Prostate gland (tissue), 2 donors: Measurements from ENCODE around the gene EXD2. TPM values are rescaled to one million over a fixed set of nuclear protein-coding genes. Genes with fewer than 3 reads are reported as not detected.

Source experiments
- DNase-seq: peaks from one replicate; pipeline ENCODE4 v3.0.0-alpha.2; 2019; ENCODE audit warnings: low spot score
- H3K27ac ChIP-seq, 2 donors: fragments of 200-600 bp; sonication (generic); 2 replicates each; pipeline ENCODE4 v1.5.1; 2017 to 2019
- H3K27me3 ChIP-seq: fragments of 200-600 bp; sonication (generic); replicated peaks from 2 replicates; pipeline ENCODE4 v1.5.1; 2019; ENCODE audit not compliant: insufficient read depth
- H3K36me3 ChIP-seq, 2 donors: fragments of 200-600 bp; sonication (generic); 1 replicate in 1 of 2; 2 replicates in 1 of 2; pipeline versions ENCODE4 v1.5.1 to v1.8.1; 2017 to 2019
- H3K4me1 ChIP-seq: fragments of 200-600 bp; sonication (generic); replicated peaks from 2 replicates; pipeline ENCODE4 v1.5.1; 2019
- H3K4me3 ChIP-seq, 2 donors: fragments of 200-600 bp; sonication (generic); 2 replicates each; pipeline ENCODE4 v1.5.1; 2017 to 2019
- H3K9me3 ChIP-seq: fragments of 200-600 bp; sonication (generic); 2 replicates; pipeline ENCODE4 v1.5.1; 2017
- CTCF ChIP-seq, 4 experiments: fragments of 200-600 bp in 2 of 4; fragments of 450-650 bp in 2 of 4; sonication (generic) in 2 of 4; IDR thresholded peaks; 1 replicate in 3 of 4; 2 replicates in 1 of 4; pipeline ENCODE4 v1.5.1; 2016 to 2019; ENCODE audit warnings: antibody characterized with exemption in 4 of 4, mild to moderate bottlenecking in 2 of 4, moderate library complexity in 2 of 4
- POLR2A ChIP-seq: fragments of 450-650 bp; IDR thresholded peaks from one replicate; pipeline ENCODE4 v1.6.1; 2016; ENCODE audit warnings: antibody characterized with exemption, mild to moderate bottlenecking
- POLR2AphosphoS5 ChIP-seq: sonication (generic); formaldehyde crosslinking; IDR thresholded peaks from one replicate; pipeline ENCODE4 v1.6.1; 2017; ENCODE audit warnings: antibody characterized with exemption
- WGBS: methylation state at CpG from one replicate; pipeline ENCODE4 v1.1.5; 2018; 5-methylcytosine and 5-hydroxymethylcytosine counted together
- intact Hi-C: fragments of 100-400 bp; cut with DNase I; formaldehyde crosslinking; loops from one replicate; pipeline ENCODE4 v1.14.2; 2022
- total RNA-seq, 2 donors: library from RNA; depleted of rRNA; stranded (reverse); fragments of >200 nt; gene quantifications; one replicate each; pipeline ENCODE4 v1.1.0, GENCODE V29; 2016

EXD2 gene
- total RNA-seq, 2 donors from 2014 or later: 22.7 to 25.3 TPM

- Histone ChIP-seq H3K4me1 (peaks cover 11% of the 10 kb centered on the region), H3K27me3 (no peaks in the 10 kb centered on the region), H3K4me3 (peak overlapping the region; percentile 89 to 90), H3K36me3 (no peaks in the 10 kb centered on the region), H3K9me3 (no peaks in the 10 kb centered on the region), H3K27ac (peak overlapping the region; percentile 96 to 97)
- DNase-seq: peak; percentile 75
- WGBS: under 1% methylated on average over 45 of the region's 57 CpGs
- intact Hi-C loops: no loop called here
- peak; percentile 47 for TF ChIP-seq POLR2AphosphoS5
- peak; percentile 32 for TF ChIP-seq POLR2A
- peak; percentile 35 to 60 (median 43) for TF ChIP-seq CTCF (IDR thresholded peaks at IDR 0.05)
Observed at GRCh38 chr14:69151458-69152180, 39.7 kb upstream of the EXD2 start.

GRCh38 chr14:69152181-69152901, 39.0 kb upstream of the EXD2 start:
- TF ChIP-seq POLR2AphosphoS5: no peak
- no peak for TF ChIP-seq CTCF (IDR thresholded peaks at IDR 0.05)
- TF ChIP-seq POLR2A: no peak
- Histone ChIP-seq H3K9me3 (no peaks in the 10 kb centered on the region), H3K4me3 (peak overlapping the region; percentile 89 to 90), H3K27ac (peak overlapping the region; percentile 96 to 97), H3K27me3 (no peaks in the 10 kb centered on the region), H3K36me3 (no peaks in the 10 kb centered on the region), H3K4me1 (peaks cover 9% of the 10 kb centered on the region)
- DNase-seq: peak; percentile 46
- intact Hi-C loops: no loop called here
- 2% methylated on average over 38 of the region's 38 CpGs for WGBS

- under 1% methylated on average over 26 of the region's 26 CpGs for WGBS
- H3K9me3 ChIP-seq: no peaks in the 10 kb centered on the region
- TF ChIP-seq POLR2A (no peak), POLR2AphosphoS5 (no peak), CTCF (IDR thresholded peaks at IDR 0.05) (no peak)
- peak; percentile 97 for DNase-seq
- no peaks in the 10 kb centered on the region for H3K36me3 ChIP-seq
- no peaks in the 10 kb centered on the region for H3K27me3 ChIP-seq
- H3K4me3 ChIP-seq: peak within 1 kb of the TSS; percentile 89 to 90
- peaks cover 7% of the 10 kb centered on the region for H3K4me1 ChIP-seq
- intact Hi-C loops: no loop called here
- peak within 1 kb of the TSS; percentile 96 to 97 for H3K27ac ChIP-seq
Observed at GRCh38 chr14:69152902-69153151, 38.5 kb upstream of the EXD2 start, which contains the start of gene DCAF5. DCAF5 (minus strand) TSS chr14:69153119; CDS start chr14:69152978, 141 bp downstream.

- H3K27ac ChIP-seq: peak overlapping the region; percentile 96 to 97
- H3K4me1 ChIP-seq: peaks cover 7% of the 10 kb centered on the region
- H3K4me3 ChIP-seq: peak overlapping the region; percentile 89 to 90
- H3K36me3 ChIP-seq: no peaks in the 10 kb centered on the region
- intact Hi-C loops: no loop called here
- WGBS: under 1% methylated on average over 29 of the region's 72 CpGs
- DNase-seq: peak; percentile 20
- H3K9me3 ChIP-seq: no peaks in the 10 kb centered on the region
- TF ChIP-seq POLR2AphosphoS5 (peak; percentile 85), CTCF (IDR thresholded peaks at IDR 0.05) (peak in 2 of 4 experiments; percentile 15 to 21), POLR2A (peak; percentile 84)
- no peaks in the 10 kb centered on the region for H3K27me3 ChIP-seq
Observed at GRCh38 chr14:69153152-69153872, 38.0 kb upstream of the EXD2 start.
